Erythroblast (primary cell): Measurements from ENCODE around the gene TFAP2E.

Experiments used
- GATA1 ChIP-seq: IDR thresholded peaks from 2 replicates; pipeline ENCODE4 v1.6.1; 2011; ENCODE audit warnings: low read depth, mild to moderate bottlenecking, control low read depth, low read length, moderate library complexity
- POLR2A ChIP-seq: IDR thresholded peaks from 2 replicates; pipeline ENCODE4 v1.6.1; 2011; ENCODE audit warnings: mild to moderate bottlenecking, low read length

DNA sequence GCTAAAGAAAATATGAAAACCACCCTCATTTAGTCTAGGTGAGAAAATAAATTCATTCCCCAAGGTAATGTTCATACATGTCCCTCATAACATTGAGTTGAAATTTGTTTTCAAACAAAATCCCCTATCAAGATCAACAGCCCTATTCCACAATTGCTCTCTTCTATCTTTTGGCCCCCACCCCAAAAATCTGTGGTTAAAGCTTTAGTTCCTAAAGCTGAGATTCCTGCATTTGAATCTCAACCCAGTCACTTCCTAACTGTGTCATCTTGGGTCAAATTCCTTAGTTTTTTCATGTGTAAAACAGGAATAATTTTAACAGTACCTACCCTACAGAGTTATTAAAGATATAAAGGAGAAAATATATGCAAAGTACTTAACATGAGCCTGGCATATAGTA, 37.9 kb upstream of the TFAP2E start:
- no peak for TF ChIP-seq POLR2A
- no peak for TF ChIP-seq GATA1
